ENCODE results near the gene SAP30L. TPM values are rescaled to one million over a fixed set of nuclear protein-coding genes. Genes with fewer than 3 reads are reported as not detected.

SAP30L gene
- total and polyA plus RNA-seq, 8 donors: 12.4 to 22.1 (median 13.8) TPM

DNA sequence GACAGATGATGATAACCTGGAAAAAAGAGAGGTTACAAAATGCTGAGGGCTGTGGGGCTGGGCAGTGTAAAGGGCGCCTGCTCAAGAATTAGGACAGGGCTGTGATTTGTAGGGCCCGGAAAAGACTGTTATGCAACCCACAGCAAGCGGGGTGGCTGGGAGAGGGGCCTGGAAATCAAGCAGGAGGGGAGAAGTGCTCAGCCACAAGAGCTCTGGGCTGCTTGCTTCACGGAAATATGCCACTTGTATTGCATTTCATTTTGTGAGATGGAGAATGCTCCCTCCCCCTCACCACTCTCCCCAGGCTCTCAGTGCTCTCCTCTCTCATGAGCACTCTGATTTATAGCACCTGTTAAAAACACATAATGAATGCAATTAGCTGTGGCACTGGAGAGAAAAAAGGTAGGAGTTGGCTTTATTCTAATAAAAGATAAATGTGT is 40.6 kb downstream of the SAP30L start:
- TF ChIP-seq, protein P1, sequence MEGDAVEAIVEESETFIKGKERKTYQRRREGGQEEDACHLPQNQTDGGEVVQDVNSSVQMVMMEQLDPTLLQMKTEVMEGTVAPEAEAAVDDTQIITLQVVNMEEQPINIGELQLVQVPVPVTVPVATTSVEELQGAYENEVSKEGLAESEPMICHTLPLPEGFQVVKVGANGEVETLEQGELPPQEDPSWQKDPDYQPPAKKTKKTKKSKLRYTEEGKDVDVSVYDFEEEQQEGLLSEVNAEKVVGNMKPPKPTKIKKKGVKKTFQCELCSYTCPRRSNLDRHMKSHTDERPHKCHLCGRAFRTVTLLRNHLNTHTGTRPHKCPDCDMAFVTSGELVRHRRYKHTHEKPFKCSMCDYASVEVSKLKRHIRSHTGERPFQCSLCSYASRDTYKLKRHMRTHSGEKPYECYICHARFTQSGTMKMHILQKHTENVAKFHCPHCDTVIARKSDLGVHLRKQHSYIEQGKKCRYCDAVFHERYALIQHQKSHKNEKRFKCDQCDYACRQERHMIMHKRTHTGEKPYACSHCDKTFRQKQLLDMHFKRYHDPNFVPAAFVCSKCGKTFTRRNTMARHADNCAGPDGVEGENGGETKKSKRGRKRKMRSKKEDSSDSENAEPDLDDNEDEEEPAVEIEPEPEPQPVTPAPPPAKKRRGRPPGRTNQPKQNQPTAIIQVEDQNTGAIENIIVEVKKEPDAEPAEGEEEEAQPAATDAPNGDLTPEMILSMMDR (IDR thresholded peaks at IDR 0.05): no peak
- Histone ChIP-seq H3K4me1 (peaks cover 0 to 5% (median 0%) of the 10 kb centered on the region in 3 donors), H3K36me3 (no peaks in the 10 kb centered on the region), H3K27me3 (peaks cover 8 to 74% (median 33%) of the 10 kb centered on the region in 4 donors), H3K4me3 (no peak overlapping the region), H3K9me3 (no peaks in the 10 kb centered on the region), H3K27ac (no peak overlapping the region)
- intact Hi-C loops (cut with DNase I): no loop called here
- ATAC-seq (no peak), DNase-seq (no peak), FAIRE-seq (no peak)
- 9 to 10% methylated on average over 4 of the region's 4 CpGs for WGBS, 2 donors

DNA sequence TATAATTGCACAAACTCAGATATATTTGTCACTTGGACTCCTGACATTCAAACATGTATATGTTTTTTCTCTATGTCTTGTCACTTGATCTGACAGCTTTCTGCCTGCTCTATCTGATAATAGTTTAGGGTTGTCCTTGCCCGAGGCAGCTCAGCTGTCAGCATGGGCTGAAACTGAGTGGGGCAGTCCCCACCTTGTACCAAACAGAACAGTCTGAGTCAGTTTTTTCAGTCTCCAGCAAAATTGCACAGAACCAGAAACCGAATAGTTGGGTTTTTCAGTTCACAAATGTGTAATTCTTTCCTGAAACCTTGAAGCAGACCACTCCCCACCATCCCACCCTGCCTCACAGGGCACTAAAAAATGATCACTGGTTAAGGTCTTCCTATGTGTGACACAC is 41.7 kb downstream of the SAP30L start:
- ATAC-seq: no peak
- FAIRE-seq: no peak
- intact Hi-C loops (cut with DNase I): no loop called here
- Histone ChIP-seq H3K4me1 (peaks cover 0 to 4% (median 0%) of the 10 kb centered on the region in 3 donors), H3K4me3 (no peak overlapping the region), H3K9me3 (no peaks in the 10 kb centered on the region), H3K36me3 (no peaks in the 10 kb centered on the region), H3K27ac (no peak overlapping the region), H3K27me3 (peaks cover 8 to 64% (median 29%) of the 10 kb centered on the region in 4 donors)
- WGBS, 2 donors: 20 to 27% methylated on average over 2 of the region's 2 CpGs
- TF ChIP-seq, protein P1 (IDR thresholded peaks at IDR 0.05): no peak
- no peak for DNase-seq

DNA sequence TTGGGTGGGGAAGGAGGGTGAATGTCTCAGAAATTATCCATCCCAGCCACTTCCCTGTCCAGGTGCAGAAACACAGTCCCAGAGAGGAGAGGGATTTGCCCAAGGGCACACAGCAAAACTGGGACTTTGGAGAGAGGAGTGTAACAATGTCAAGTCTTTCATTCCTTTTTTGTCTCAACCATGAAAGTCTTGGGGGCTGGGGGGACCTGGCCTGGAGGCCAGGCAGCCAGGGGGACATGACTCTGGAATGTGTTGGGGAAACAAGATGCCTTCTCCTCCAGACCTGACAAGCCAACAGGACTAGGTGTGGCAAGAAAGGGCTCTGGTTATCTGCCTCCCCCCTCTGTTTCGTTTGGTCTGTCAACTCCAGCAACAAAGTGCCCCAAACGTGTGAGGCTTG is 46.1 kb downstream of the SAP30L start:
- no peak overlapping the region for H3K4me3 ChIP-seq
- H3K4me1 ChIP-seq: no peaks in the 10 kb centered on the region
- DNase-seq (no peak), ATAC-seq (no peak), FAIRE-seq (no peak)
- H3K36me3 ChIP-seq: no peaks in the 10 kb centered on the region
- TF ChIP-seq, protein P1 (IDR thresholded peaks at IDR 0.05): no peak
- intact Hi-C loops (cut with DNase I): no loop called here
- H3K9me3 ChIP-seq: no peaks in the 10 kb centered on the region
- no peak overlapping the region for H3K27ac ChIP-seq
- peaks cover 0 to 34% (median 12%) of the 10 kb centered on the region in 4 donors for H3K27me3 ChIP-seq
- 43 to 68% methylated on average over 2 of the region's 2 CpGs for WGBS, 2 donors

DNA sequence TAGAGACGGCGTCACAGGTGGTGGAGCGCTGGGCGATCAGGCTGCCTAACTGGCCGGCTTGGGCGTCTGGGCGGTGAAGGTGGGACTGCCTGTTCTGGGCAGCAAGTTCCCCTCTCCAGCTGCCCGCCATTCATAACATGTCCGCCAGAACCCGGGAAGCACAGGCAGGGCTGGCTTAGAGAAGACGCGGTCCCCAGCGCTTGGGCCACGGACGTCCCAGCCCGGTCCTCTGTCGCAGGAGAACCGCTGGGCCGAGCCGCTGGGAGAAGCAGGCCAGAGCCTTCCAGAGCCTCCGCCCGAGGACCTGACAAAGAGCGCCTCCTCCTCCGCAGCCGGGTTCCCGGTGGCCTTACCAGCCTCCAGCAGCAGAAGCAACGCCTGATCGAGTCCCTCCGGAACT is 47.5 kb downstream of the SAP30L start:
- H3K27me3 ChIP-seq: peaks cover 0 to 33% (median 5%) of the 10 kb centered on the region in 4 donors
- ATAC-seq (no peak), DNase-seq (no peak), FAIRE-seq (no peak)
- no peak overlapping the region for H3K4me3 ChIP-seq
- WGBS, 2 donors: 33 to 48% methylated on average over 29 of the region's 29 CpGs
- H3K4me1 ChIP-seq: no peaks in the 10 kb centered on the region
- TF ChIP-seq, protein P1 (IDR thresholded peaks at IDR 0.05): no peak
- no peaks in the 10 kb centered on the region for H3K9me3 ChIP-seq
- H3K27ac ChIP-seq: no peak overlapping the region
- intact Hi-C loops (cut with DNase I): no loop called here
- H3K36me3 ChIP-seq: no peaks in the 10 kb centered on the region

DNA sequence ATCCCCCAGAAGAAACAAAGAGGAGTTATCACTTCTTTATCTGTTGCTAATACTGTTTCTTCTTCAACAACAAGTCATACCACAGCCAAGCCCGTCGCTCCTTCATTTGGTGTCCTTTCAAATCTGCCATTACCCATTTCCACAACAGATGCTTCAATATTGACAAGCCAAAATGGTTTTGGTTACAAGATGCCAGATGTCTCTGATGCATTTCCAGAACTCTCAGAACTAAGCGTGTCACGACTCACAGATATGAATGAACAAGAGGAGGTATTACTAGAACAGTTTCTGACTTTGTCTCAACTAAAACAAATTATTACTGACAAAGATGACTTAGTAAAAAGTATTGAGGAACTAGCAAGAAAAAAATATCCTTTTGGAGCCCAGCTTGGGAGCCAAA is 48.2 kb downstream of the SAP30L start:
- WGBS, 2 donors: 70 to 82% methylated on average over 4 of the region's 4 CpGs
- H3K4me1 ChIP-seq: no peaks in the 10 kb centered on the region
- no peak overlapping the region for H3K4me3 ChIP-seq
- no peak overlapping the region for H3K27ac ChIP-seq
- no peak for FAIRE-seq
- DNase-seq: no peak
- TF ChIP-seq, protein P1 (IDR thresholded peaks at IDR 0.05): no peak
- H3K36me3 ChIP-seq: no peaks in the 10 kb centered on the region
- H3K9me3 ChIP-seq: no peaks in the 10 kb centered on the region
- ATAC-seq: no peak
- intact Hi-C loops (cut with DNase I): no loop called here
- H3K27me3 ChIP-seq: peaks cover 0 to 26% (median 3%) of the 10 kb centered on the region in 4 donors
